OCI-M2 (cell line): ENCODE results near the gene CLPTM1L.
"Not testable (repeated sequence)": the region's sequence is repeated elsewhere in the genome, so short reads cannot be mapped to it uniquely, and the experiment has no call there.

Experiments used
- DNase-seq: peaks from one replicate; lab custom pipeline; 2025; ENCODE audit not compliant: unreplicated experiment; lab: John Stamatoyannopoulos, UW

Gene CLPTM1L

DNA sequence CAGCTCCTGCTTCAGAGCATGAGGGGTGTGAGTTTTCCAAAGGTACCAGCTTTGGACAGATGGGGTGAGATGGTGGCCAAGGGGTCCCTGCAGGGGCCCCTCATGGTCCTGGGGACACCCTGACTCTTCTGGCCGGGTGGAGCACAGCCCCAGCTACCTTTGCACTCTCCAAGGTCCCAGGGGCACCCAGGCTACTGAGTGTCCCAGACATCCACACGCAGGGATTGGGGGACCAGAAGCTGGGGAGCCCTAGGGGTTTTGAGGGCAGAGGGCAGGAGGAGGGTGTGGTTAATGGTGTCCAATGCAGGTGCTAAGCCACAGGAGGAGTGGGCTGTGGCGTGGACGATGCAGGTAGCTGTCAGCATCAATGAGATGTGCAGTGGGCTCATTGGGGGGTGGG lies 16.0 kb upstream of the CLPTM1L start:
- no peak for DNase-seq

DNA sequence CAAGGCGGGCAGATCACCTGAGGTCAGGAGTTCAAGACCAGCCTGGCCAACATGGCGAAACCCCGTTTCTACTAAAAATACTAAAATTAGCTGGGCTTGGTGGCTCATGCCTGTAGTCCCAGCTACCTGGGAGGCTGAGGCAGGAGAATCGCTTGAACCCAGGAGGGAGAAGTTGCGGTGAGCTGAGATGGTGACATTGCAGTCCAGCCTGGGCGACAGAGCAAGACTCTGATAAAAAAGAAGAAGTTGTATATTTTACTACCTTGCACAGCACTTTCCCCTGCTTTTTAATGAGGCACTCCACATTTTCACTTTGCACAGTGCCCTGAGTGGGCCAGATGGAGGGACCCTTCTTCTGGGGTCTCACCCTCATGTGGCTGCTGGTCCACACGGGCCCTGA lies 15.5 kb upstream of the CLPTM1L start:
- DNase-seq: not testable (repeated sequence)

DNA sequence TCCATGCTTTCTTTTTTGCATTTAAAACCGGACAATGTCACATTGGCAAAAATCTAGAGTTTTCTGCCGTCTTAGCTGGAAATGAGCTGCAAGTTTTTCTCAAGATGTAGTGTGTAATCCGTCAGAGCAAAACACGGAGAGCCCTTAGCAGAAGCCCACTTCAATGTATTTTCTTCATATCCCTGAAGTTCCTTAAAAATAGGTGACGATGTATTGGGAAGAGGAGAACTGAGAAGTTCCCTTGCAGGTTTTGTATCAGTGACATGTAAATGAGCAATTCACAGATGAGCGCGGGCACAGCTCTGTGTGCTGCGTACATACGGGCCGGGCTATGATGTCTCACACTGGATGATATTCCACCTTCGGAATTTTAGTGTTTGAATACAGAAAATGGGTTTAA lies 14.8 kb upstream of the CLPTM1L start:
- no peak for DNase-seq

DNA sequence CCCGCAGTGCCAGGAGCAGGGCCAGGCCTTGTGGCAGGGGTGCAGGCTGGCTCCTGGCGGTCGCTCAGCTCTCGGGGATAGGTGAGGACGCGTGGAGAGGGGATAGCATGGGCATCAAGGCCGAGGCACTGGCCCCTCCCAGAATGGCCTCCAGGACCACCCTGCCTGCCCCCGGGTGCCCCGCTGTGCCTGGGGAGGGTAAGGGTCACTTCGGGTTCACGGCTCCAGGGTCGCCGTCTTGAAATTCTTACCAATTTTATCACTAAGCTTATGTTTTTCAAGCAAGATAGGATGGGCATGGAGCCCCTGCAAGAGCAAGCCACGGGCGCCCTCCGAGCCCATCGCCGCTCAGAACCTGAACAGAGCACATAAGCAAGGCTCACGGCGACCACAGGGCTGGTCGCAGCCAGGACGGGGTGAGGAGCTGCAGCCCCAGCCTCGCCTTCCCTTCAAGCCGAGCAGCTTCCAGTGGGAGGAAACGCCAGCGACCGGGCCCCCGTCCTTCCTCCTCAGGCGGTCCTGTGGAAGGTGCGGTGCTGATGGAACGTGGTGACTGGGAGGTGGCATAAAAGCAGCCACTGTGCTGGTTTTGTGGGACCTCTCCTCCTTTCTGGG lies 14.2 kb upstream of the CLPTM1L start:
- DNase-seq: no peak

DNA sequence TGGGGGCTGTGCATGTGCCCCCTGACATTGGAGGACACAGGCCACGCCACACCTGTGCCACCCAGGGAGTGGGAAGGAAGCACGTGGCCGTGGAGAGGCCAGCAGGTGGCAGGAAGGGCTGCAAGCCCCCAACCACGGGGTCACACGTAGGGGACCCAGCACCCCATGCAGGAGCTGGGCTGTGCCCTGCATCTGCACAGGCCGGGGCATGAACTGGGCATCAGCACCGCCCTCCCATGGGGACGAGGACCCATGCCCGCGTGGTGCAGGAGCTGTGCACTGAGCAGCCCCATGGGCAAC lies 13.8 kb upstream of the CLPTM1L start:
- no peak for DNase-seq

DNA sequence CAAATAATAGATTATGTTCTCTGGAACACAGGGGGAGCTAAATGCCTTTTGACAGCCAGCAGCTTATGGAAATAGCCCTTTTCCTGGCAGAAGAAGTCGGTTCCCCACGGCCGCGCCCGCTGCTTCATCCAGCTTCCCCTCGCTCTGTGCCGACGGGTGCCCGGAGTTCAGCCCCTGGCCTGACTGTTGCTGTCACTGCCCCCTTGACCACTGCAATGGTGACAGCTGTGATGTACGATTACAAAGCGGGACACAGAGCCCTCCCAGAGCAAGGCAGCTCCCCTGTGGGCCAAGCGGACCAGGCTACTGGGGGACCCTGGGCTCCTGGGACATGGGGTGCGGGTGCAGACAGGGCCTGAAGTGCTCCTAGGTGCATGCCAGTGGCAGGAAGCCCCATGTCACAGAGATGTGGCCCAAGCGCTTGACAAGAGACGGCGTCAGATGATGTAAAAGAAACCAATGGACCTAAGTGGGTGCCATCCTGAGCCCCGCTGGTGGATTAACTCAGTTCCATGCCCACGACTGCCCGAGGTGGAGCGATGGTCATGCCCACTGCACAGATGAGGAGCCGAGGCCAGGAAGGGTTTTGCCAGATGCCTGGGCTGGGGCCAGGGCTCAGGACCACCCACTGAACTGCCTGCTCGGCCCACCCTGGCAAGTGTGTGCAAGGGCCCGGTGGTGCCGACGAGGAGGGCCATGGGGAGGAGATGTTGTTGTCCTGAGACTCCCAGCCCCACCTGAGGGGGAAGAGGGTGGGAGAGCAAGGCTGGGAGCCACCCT lies 13.2 kb upstream of the CLPTM1L start:
- DNase-seq: no peak

DNA sequence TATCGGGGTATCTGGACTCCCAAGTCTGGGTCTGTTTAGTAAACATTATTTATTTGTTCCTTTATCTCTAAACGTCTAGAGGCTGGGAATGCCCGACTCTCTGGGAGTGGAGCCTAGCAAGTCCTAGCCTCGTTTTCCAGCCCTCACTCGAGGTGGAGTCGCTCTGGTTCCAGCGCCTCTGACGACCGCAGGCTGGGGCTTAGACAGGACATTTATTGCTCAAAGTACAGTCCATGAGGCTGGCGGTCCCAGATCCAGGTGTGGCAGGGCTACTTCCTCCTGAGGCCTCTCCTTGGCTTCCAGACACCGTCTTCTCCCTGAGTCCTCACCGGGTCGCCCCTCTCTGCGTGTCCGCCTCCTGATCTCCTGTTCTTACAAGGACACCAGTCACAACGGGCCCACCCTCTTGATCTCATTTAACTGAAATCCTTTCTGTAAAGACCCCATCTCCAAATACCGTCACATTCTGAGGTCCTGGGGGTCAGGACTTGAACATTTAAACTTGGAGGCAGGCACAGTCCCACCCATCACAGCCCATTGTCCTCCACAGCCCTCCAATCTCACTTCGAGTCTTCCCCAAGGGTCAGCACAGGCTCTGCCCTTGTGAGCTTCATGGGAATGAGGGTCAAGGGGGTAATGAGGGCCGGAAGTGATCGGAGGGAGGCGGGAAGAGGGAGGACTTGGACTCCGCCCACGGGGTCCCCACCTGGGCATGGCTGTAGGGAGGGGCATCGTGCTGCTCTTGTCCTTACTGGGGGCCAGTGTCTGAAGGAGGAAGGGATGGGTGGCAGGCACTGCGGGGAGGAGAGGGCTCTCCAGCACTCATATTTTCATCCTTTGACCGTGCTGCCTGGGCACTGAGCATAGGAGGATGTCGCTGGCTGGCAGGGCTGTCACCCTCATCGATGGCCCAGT lies 12.2 kb upstream of the CLPTM1L start:
- no peak for DNase-seq

DNA sequence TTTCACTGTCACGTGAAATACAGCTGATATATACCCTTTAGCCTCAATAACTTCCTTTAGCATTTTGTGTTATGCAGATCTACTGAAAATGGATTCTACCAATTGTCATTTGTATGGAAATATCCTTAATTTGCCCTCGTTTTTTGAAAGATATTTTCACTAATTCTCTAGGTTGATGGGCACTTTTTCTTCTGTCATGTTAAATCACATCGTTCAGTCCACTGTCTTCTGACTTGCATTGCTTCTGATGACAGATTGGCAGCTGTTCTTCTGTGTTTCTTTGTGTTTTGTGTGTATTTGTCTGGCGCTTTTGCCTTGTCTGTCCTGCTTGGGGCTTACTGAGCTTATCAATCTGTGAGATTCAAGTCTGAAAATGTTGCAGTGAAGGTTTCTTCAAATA lies 9.7 kb upstream of the CLPTM1L start:
- DNase-seq: no peak

DNA sequence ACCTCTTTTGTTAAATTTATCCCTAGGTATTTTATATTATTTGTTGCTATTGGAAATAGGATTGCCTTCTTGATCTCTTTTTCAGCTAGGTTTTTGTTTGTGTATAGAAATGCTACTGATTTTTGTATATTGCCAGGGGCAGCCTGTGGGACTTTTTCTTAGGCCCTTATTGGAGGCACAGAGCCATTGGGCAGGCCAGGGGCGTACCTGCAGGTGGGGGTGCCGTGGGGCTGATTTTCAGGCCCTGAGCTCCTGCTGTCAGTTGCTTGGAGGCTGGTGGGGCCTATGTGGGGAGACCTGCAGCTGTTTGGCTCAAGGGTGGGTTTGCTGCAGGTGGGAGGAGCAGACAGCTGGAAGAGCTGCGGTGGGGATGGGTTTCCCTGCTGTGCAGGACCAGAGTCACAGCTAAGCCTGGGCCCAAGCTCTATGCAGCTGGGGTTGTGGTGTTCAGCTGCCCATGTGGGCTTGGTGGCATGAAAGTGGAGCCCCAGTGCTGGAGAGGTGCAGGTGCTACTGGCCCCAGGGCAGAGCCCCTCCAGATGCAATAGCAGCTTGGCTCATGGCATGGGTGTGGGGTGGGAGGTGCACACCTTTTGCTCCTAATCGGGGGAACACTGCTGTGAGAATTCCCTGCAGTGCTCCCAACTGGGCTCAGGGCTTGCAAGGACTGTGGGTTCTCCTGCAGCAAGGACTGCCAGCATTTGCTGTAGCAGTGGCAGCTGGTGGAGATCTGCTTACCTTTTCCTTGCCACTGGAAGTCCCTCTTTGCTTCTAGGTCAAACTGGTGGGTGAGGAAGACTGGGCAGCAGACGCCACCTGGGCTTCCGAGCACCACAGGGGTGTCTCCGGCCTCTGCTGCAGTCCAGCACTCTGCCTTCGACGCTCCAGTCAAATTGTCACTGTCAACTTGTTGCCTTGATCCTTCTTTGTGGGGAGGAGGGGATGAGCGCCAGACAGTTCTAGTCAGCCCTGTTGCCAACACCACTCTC lies 7.6 kb upstream of the CLPTM1L start:
- DNase-seq: no peak

DNA sequence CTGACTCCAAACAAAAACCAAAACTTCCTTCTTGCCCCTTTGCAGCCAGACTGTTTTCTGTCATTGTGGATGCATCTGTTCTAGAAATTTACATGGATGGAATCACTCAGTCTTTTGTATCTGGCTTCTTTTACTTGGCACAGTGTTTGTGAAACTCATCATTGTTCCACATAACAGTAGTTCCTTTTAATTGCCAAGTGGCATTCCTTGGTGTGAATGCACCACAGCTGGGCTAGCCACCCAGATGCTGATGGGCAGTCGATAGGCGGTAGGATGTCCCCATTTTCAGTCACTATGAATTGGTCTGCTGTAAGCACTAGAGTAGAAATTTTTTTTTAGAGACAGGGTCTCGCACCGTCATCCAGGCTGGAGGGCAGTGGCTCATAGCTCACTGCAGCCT lies 6.3 kb upstream of the CLPTM1L start:
- DNase-seq: no peak

DNA sequence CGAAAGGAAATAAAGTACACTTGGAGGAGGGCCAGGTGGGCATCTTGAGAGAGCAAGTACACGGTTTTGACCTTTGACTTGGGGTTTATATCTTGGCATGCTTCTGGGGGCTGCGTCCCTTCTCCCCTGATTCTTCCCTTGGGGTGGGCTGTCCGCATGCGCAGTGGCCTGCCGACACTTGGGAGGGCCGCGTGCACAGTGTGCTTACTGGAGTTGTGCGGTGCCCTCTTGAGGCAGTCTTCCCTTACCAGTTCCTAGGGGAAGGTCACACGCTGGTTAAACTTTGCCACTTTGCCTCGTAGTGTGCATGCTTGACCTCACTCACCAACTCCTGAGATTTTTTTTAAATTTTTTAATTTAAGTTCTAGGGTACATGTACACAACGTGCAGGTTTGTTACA lies 4.3 kb upstream of the CLPTM1L start:
- no peak for DNase-seq

DNA sequence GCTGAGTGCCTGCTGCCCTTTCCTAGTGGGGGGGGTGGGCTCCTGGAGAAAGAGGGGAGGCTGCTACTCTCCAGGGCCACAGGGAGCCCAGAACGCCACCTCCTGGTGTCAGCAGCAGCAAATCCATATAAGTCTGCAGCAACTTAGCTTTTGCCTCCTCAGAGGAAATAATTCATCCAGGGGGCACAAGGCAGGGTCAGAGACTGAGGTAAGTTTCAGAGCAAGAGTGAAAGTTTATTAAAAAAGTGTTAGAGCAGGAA lies 4.0 kb upstream of the CLPTM1L start:
- DNase-seq: no peak

DNA sequence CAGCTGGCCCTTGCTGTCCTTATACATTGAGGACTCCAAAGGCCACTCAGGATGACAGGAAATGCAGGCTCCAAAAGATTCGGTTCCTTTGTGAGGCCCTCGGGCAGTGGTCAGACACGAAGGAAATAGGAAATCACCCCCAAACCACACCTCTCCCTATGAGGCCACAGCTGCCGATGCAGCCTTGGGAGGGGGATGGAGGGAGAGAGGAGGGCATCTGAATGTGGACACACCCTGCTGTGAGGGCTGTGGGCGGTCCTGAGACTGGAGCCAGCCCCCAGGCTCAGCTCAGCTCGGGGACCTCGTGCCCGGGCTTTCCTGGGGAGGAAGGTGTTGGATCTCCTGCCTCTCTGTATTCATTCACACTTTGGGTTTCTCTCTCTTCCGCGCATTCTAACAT lies 2.7 kb upstream of the CLPTM1L start:
- DNase-seq: no peak

DNA sequence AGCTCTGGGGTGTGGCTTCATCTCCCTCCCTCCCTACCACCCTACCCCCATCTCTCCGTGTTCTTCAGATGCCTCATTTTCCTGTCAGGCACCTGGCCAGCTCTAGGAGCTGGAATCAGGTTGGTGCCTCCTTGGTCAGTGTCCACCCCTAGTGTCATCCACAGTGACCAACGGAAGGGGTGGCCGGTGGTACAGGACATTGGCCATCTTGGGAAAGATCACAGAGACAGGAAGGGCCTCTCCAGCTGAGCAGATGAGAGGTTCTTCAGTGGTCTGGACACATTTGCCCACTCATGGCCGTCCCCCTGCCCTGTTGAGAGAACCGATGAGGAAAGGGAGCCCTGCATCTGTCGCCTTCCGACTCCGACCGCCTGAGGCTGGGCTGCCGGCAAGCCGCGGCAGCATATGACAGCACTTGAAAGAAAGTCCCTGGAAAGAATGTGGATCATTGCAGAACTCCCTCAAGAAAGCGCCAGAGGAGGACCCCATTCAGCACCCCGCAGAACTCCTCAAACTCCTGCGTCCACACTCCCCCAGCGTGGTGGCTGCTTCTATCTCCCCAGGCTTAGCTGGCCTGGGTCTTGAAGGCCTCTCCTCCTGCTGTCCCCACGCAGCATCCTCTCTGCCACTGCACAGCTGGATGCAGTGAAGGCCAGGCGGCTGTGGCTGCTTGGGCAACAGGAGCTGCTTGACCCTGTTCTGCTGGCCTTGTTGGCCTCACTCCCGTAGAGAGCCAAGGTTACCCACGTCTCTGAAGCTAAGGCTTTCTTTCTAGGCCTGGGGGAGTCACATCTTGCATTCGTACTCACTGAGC lies 1.9 kb upstream of the CLPTM1L start:
- no peak for DNase-seq

DNA sequence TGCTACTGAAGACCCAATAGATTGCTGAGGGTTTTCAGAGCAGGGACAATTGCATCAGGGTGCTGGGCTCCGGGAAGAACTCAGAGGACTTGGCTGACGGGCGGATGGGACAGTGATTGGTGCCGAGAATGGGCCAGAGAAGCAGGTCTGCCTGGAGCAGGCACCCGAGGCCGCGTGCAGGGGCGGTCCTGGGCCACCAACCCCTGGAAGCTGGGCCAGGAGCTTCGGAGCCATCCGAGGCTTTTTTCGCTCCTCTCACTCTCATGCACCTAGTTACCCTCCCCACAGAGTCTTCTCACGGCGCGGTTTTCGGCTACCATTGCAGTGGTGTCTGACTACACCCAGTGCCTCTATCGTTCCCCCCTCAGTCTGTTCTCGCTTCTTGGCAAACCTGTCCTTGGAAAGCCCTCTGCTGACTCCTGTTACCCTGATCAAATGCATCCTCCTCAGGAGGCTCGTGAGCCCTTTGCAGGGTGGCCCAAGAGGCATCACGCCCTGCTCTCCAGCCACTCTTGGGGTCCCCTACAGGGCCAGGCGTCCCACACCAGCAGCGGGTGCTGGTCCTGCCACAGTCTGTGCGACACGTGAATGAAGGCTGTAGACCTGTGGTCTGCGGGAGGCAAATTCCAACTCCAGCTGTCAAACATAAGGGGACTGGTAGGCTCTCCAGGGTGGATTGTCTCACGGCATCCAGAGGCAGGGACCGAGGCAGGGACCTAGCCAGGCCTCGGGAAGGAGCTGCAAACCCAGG lies 1.2 kb upstream of the CLPTM1L start:
- DNase-seq: no peak

DNA sequence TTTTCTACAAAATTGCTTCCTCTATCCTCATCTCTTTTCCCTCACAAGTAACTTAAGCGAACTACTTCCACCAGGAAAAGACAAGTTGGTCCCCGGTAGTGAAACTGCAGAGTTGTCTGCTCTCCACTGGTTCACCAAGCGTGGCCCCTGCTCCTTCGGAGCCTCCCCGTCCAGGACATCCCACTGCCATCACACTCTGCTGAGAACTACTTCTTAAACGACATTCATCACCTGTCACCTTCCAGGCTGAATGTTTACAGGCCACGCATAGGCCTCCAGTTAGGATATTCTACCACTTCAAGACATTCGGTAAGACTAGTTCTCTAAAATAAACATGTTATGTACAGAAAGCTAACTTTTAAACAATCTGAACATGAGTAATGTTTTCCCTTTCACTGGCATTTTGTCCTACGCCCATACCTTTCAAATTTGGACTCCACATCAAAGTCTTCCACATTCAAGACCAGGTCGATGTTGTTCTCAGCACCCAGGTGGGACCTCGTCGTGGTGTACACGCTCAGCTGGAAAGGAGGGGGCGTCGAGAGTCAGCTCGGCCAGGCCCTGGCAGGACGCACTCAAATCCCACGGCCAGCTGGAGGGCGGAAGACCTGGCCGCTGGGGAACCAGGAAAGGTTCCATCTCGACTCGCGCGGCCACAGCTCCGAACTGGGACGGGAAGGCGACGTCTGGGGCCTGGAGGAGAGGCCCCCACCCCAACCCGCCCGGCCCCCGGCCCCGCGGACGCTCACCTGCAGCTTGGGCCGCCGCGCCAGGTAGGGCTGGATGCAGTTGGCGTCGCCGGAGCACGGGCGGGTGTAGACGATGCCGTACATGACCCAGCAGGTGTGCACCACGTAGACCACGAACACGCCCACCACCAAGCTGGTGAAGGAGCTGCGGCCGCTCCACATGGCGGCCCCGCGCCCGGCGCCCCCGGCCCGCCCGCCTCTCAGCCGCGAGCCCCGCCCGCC lies 683 bp downstream of the CLPTM1L start:
- no peak for DNase-seq

DNA sequence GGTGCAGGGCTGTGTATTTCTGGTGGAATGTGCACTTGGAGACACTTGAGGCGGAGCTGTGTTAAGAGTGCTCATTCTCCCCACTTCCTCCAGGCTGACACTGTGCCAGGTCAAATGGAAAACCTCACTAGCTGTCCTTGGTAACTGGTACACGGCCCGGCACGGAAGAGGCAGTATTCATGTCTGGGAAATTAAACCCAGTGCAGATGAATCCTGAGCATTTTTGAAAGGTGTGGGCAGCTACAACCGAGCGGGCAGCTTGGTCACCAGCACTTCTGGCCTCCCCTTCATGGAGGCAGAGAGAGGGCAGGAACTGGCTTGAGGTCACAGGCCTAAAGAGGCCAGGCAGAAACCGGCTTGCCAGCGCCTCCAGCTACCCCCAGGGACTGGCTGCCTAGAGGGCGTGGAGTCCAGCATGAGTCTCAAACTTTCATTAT lies 1.6 kb downstream of the CLPTM1L start:
- no peak for DNase-seq

DNA sequence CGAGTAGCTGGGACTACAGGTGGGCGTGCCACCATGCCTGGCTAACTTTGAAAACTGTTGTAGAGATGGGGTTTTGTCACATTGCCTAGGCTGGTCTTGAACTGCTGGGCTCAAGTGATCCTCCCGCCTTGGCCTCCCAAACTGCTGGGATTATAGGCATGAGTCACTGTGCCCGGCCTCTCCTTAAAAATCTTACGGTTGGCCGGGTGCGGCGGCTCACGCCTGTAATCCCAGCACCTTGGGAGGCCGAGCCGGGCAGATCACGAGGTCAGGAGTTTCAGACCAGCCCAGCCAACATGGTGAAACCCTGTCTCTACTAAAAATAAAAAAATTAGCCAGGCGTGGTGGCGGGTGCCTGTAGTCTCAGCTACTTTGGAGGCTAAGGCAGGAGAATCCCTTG lies 2.2 kb downstream of the CLPTM1L start:
- DNase-seq: not testable (repeated sequence)
